H9 (cell line): ENCODE data around the gene IGSF3. TPM values are rescaled to one million over a fixed set of nuclear protein-coding genes. Genes with fewer than 3 reads are reported as not detected.

Experiments
- DNase-seq: peaks from one replicate; pipeline ENCODE4 v3.0.0-alpha.2; 2017
- H2AFZ ChIP-seq: one replicate; pipeline ENCODE4 v1.6.1; 2013; ENCODE audit warnings: mild to moderate bottlenecking, low read length, control low read depth, moderate library complexity
- H2AK5ac ChIP-seq: 2 replicates; pipeline ENCODE4 v1.6.1; 2013; ENCODE audit warnings: low read length, control low read depth, mixed read lengths; ENCODE audit not compliant: insufficient read length
- H2BK120ac ChIP-seq: one replicate; pipeline ENCODE4 v1.6.1; 2013; ENCODE audit warnings: low read depth, mild to moderate bottlenecking, low read length, control low read depth, inconsistent platforms; ENCODE audit not compliant: poor library complexity, severe bottlenecking
- H2BK12ac ChIP-seq: 2 replicates; pipeline ENCODE4 v1.6.1; 2013; ENCODE audit warnings: low read length, control low read depth, mixed read lengths, low read depth; ENCODE audit not compliant: insufficient read length
- H2BK15ac ChIP-seq: 2 replicates; pipeline ENCODE4 v1.6.1; 2013; ENCODE audit warnings: low read depth, low read length, control low read depth
- H2BK20ac ChIP-seq: one replicate; pipeline ENCODE4 v1.6.1; 2013; ENCODE audit warnings: low read depth, mild to moderate bottlenecking, low read length, control low read depth, inconsistent platforms; ENCODE audit not compliant: poor library complexity, severe bottlenecking
- H2BK5ac ChIP-seq: 2 replicates; pipeline ENCODE4 v1.6.1; 2013; ENCODE audit warnings: low read length, control low read depth, mixed read lengths; ENCODE audit not compliant: insufficient read length
- H3K14ac ChIP-seq: 2 replicates; pipeline ENCODE4 v1.6.1; 2013; ENCODE audit warnings: low read length, control low read depth; ENCODE audit not compliant: insufficient read depth
- H3K18ac ChIP-seq: 2 replicates; pipeline ENCODE4 v1.6.1; 2013; ENCODE audit warnings: low read depth, mild to moderate bottlenecking, mixed read lengths, low read length, control low read depth; ENCODE audit not compliant: insufficient read length
- H3K23ac ChIP-seq: 2 replicates; pipeline ENCODE4 v1.6.1; 2013; ENCODE audit warnings: low read length, control low read depth, mixed read lengths, low read depth; ENCODE audit not compliant: insufficient read length
- H3K23me2 ChIP-seq: 2 replicates; pipeline ENCODE4 v1.6.1; 2013; ENCODE audit warnings: low read depth, mild to moderate bottlenecking, mixed read lengths, low read length, control low read depth; ENCODE audit not compliant: insufficient read length, poor library complexity, severe bottlenecking
- H3K27ac ChIP-seq: 2 replicates; pipeline ENCODE4 v1.5.1; 2013; ENCODE audit warnings: low read length, control low read depth, mixed read lengths, low read depth; ENCODE audit not compliant: insufficient read length
- H3K27me3 ChIP-seq: 2 replicates; pipeline ENCODE4 v1.6.1; 2013; ENCODE audit warnings: low read length, control low read depth, inconsistent platforms; ENCODE audit not compliant: insufficient read depth
- H3K4ac ChIP-seq: 2 replicates; pipeline ENCODE4 v1.6.1; 2013; ENCODE audit warnings: low read depth, mild to moderate bottlenecking, control low read depth, inconsistent platforms, low read length, moderate library complexity
- H3K4me1 ChIP-seq: 2 replicates; pipeline ENCODE4 v1.6.1; 2013; ENCODE audit warnings: low read length, control low read depth, inconsistent platforms; ENCODE audit not compliant: insufficient read depth
- H3K4me2 ChIP-seq: 2 replicates; pipeline ENCODE4 v1.6.1; 2013; ENCODE audit warnings: low read length, control low read depth, mixed read lengths; ENCODE audit not compliant: insufficient read length, insufficient read depth
- H3K56ac ChIP-seq: 2 replicates; pipeline ENCODE4 v1.6.1; 2013; ENCODE audit warnings: low read depth, mild to moderate bottlenecking, mixed read lengths, low read length, control low read depth; ENCODE audit not compliant: insufficient read length
- H3K79me1 ChIP-seq: 2 replicates; pipeline ENCODE4 v1.6.1; 2013; ENCODE audit warnings: low read depth, mild to moderate bottlenecking, moderate library complexity, low read length, control low read depth, inconsistent platforms; ENCODE audit not compliant: insufficient read depth, poor library complexity, severe bottlenecking
- H3K79me2 ChIP-seq: 2 replicates; pipeline ENCODE4 v1.6.1; 2013; ENCODE audit warnings: low read length, control low read depth, inconsistent platforms; ENCODE audit not compliant: insufficient read depth
- H3K9ac ChIP-seq: 2 replicates; pipeline ENCODE4 v1.6.1; 2013; ENCODE audit warnings: low read length, control low read depth, mixed read lengths; ENCODE audit not compliant: insufficient read length; ENCODE audit errors: extremely low read depth
- H3K9me3 ChIP-seq: one replicate; pipeline ENCODE4 v1.6.1; 2013; ENCODE audit warnings: low read depth, low read length, inconsistent platforms; ENCODE audit not compliant: control insufficient read depth
- H3T11ph ChIP-seq: one replicate; pipeline ENCODE4 v1.6.1; 2013; ENCODE audit warnings: mild to moderate bottlenecking, low read length, control low read depth, inconsistent platforms
- H4K20me1 ChIP-seq: one replicate; pipeline ENCODE4 v1.6.1; 2013; ENCODE audit not compliant: control insufficient read depth, insufficient read length, insufficient read depth
- H4K5ac ChIP-seq: 2 replicates; pipeline ENCODE4 v1.6.1; 2013; ENCODE audit warnings: low read depth, mild to moderate bottlenecking, mixed read lengths, low read length, control low read depth; ENCODE audit not compliant: insufficient read length
- H4K8ac ChIP-seq: replicated peaks from 2 replicates; pipeline ENCODE4 v1.6.1; 2013; ENCODE audit warnings: low read length, control low read depth, mixed read lengths, low read depth; ENCODE audit not compliant: insufficient read length
- H4K91ac ChIP-seq: 2 replicates; pipeline ENCODE4 v1.6.1; 2013; ENCODE audit warnings: low read depth, mild to moderate bottlenecking, moderate library complexity, mixed read lengths, low read length, control low read depth; ENCODE audit not compliant: insufficient read length
- H3K27ac Mint-ChIP-seq, 3 experiments: 2 replicates in 2 of 3; 3 replicates in 1 of 3; pipeline ENCODE4 v1.8.0; 2020 to 2021; ENCODE audit warnings: mixed read lengths in 3 of 3, mild to moderate bottlenecking in 1 of 3, moderate library complexity in 1 of 3
- H3K27me3 Mint-ChIP-seq: 2 replicates; pipeline ENCODE4 v1.8.0; 2021; ENCODE audit warnings: low read depth, mild to moderate bottlenecking, moderate library complexity, mixed read lengths
- H3K36me3 Mint-ChIP-seq, 3 experiments: 2 replicates in 2 of 3; 3 replicates in 1 of 3; pipeline ENCODE4 v1.8.0; 2020 to 2021; ENCODE audit warnings: low read depth in 3 of 3, mixed read lengths in 3 of 3; ENCODE audit not compliant: insufficient read depth in 1 of 3
- H3K4me1 Mint-ChIP-seq, 2 experiments: 2 replicates each; pipeline ENCODE4 v1.8.0; 2020; ENCODE audit warnings: mixed read lengths in 2 of 2
- H3K4me3 Mint-ChIP-seq, 2 experiments: 2 replicates in 1 of 2; 3 replicates in 1 of 2; pipeline ENCODE4 v1.8.0; 2020 to 2021; ENCODE audit warnings: mild to moderate bottlenecking in 2 of 2, mixed read lengths in 2 of 2, moderate library complexity in 1 of 2
- H3K9me3 Mint-ChIP-seq, 2 experiments: 2 replicates in 1 of 2; 3 replicates in 1 of 2; pipeline ENCODE4 v1.8.0; 2020; ENCODE audit warnings: mild to moderate bottlenecking in 2 of 2, mixed read lengths in 2 of 2, moderate library complexity in 1 of 2
- CTCF ChIP-seq: fragments of 200-600 bp; sonication (generic); conservative IDR thresholded peaks from 3 replicates; pipeline ENCODE4 v1.8.0; 2021; ENCODE audit warnings: antibody characterized with exemption, mild to moderate bottlenecking
- total RNA-seq: library from RNA; stranded (reverse); gene quantifications from 2 replicates; pipeline ENCODE4 v1.2.1, GENCODE V29; 2021

Gene IGSF3
- total RNA-seq, 1 experiment from 2014 or later = 19.1 TPM

GRCh38 chr1:116699605-116700004 lies 32.1 kb upstream of the IGSF3 start:
- no peak overlapping the region for H3K9ac ChIP-seq
- Mint-ChIP-seq H3K36me3 (peaks cover 0 to 4% (median 0%) of the 10 kb centered on the region in 3 experiments; a peak in 3 of 7 replicates), H3K9me3 (peaks cover 5 to 6% of the 10 kb centered on the region in 2 experiments; a peak in 4 of 5 replicates)

More at GRCh38 chr1:116699605-116700004, 32.1 kb upstream of the IGSF3 start:
- H3K27me3 ChIP-seq = no peaks in the 10 kb centered on the region
- H3K79me1 ChIP-seq = no peaks in the 10 kb centered on the region
- no peak overlapping the region for H4K5ac ChIP-seq
- no peak for TF ChIP-seq CTCF
- no peak overlapping the region for H3K23ac ChIP-seq
- H3K23me2 ChIP-seq = no peaks in the 10 kb centered on the region
- Mint-ChIP-seq H3K4me1 (peaks cover 15 to 16% of the 10 kb centered on the region in 2 experiments), H3K27me3 (no peaks in the 10 kb centered on the region), H3K4me3 (no peak overlapping the region), H3K27ac (no peak overlapping the region)
- H2BK20ac ChIP-seq = no peak overlapping the region
- peaks cover 10% of the 10 kb centered on the region for H3K4me1 ChIP-seq
- no peaks in the 10 kb centered on the region for H3K79me2 ChIP-seq
- no peak overlapping the region for H2BK5ac ChIP-seq
- no peak overlapping the region for H3K4me2 ChIP-seq
- H4K91ac ChIP-seq = no peak overlapping the region
- no peak overlapping the region for H4K8ac ChIP-seq
- H2AK5ac ChIP-seq = no peak overlapping the region
- H3K18ac ChIP-seq = no peak overlapping the region
- no peak overlapping the region for H3K14ac ChIP-seq
- H3T11ph ChIP-seq = no peak overlapping the region
- H3K56ac ChIP-seq = no peak overlapping the region
- H2BK12ac ChIP-seq = no peak overlapping the region
- H2AFZ ChIP-seq = no peak overlapping the region
- H2BK15ac ChIP-seq = no peak overlapping the region
- no peak overlapping the region for H2BK120ac ChIP-seq
- H3K27ac ChIP-seq = no peak overlapping the region
- DNase-seq = no peak
- H4K20me1 ChIP-seq = no peaks in the 10 kb centered on the region
- no peak overlapping the region for H3K4ac ChIP-seq
- H3K9me3 ChIP-seq = no peaks in the 10 kb centered on the region
